Measurements from ENCODE around the gene EPHB1.
"Not testable (repeated sequence)": the region's sequence is repeated elsewhere in the genome, so short reads cannot be mapped to it uniquely, and the experiment has no call there.

EPHB1 gene

GRCh38 chr3:134971306-134971705, 176.2 kb downstream of the EPHB1 start:
- Histone ChIP-seq H3K4me1 (ENCODE audit: control insufficient read depth in 5 of 5, insufficient read depth in 5 of 5, low read length in 5 of 5) (peaks cover 0 to 3% (median 0%) of the 10 kb centered on the region in 5 donors), H3K36me3 (ENCODE audit: control insufficient read depth in 5 of 5, insufficient read depth in 5 of 5, low read length in 5 of 5) (no peaks in the 10 kb centered on the region), H3K27ac (ENCODE audit: low read depth, low read length) (no peak overlapping the region), H3K9me3 (ENCODE audit: control insufficient read depth in 5 of 5, low read length in 5 of 5) (peaks cover 0 to 3% (median 0%) of the 10 kb centered on the region in 5 donors), H3K9ac (ENCODE audit: low read length in 5 of 5) (no peak overlapping the region), H3K27me3 (ENCODE audit: control insufficient read depth in 5 of 5, insufficient read depth in 4 of 5, low read length in 5 of 5) (no peaks in the 10 kb centered on the region), H3K4me3 (ENCODE audit: low read depth in 1 of 5, low read length in 5 of 5) (no peak overlapping the region)

GRCh38 chr3:134971907-134972306, 176.8 kb downstream of the EPHB1 start:
- H3K4me3 ChIP-seq (ENCODE audit: low read depth in 1 of 5, low read length in 5 of 5); H3K36me3 ChIP-seq (ENCODE audit: control insufficient read depth in 5 of 5, insufficient read depth in 5 of 5, low read length in 5 of 5); H3K4me1 ChIP-seq (ENCODE audit: control insufficient read depth in 5 of 5, insufficient read depth in 5 of 5, low read length in 5 of 5); H3K9ac ChIP-seq (ENCODE audit: low read length in 5 of 5); H3K27ac ChIP-seq (ENCODE audit: low read depth, low read length); H3K9me3 ChIP-seq (ENCODE audit: control insufficient read depth in 5 of 5, low read length in 5 of 5); H3K27me3 ChIP-seq (ENCODE audit: control insufficient read depth in 5 of 5, insufficient read depth in 4 of 5, low read length in 5 of 5): not testable (repeated sequence)

- no peaks in the 10 kb centered on the region for H3K36me3 ChIP-seq (ENCODE audit: control insufficient read depth in 5 of 5, insufficient read depth in 5 of 5, low read length in 5 of 5)
- peaks cover 0 to 3% (median 0%) of the 10 kb centered on the region in 5 donors for H3K9me3 ChIP-seq (ENCODE audit: control insufficient read depth in 5 of 5, low read length in 5 of 5)
- H3K9ac ChIP-seq (ENCODE audit: low read length in 5 of 5): no peak overlapping the region
- H3K4me3 ChIP-seq (ENCODE audit: low read depth in 1 of 5, low read length in 5 of 5): no peak overlapping the region
- H3K27ac ChIP-seq (ENCODE audit: low read depth, low read length): no peak overlapping the region
- no peaks in the 10 kb centered on the region for H3K27me3 ChIP-seq (ENCODE audit: control insufficient read depth in 5 of 5, insufficient read depth in 4 of 5, low read length in 5 of 5)
- H3K4me1 ChIP-seq (ENCODE audit: control insufficient read depth in 5 of 5, insufficient read depth in 5 of 5, low read length in 5 of 5): peaks cover 0 to 3% (median 0%) of the 10 kb centered on the region in 5 donors
These were observed 177.9 kb downstream of the EPHB1 start for GRCh38 chr3:134972836-134973455.

- Histone ChIP-seq H3K27ac (ENCODE audit: low read depth, low read length) (no peak overlapping the region), H3K36me3 (ENCODE audit: control insufficient read depth in 5 of 5, insufficient read depth in 5 of 5, low read length in 5 of 5) (no peaks in the 10 kb centered on the region), H3K9ac (ENCODE audit: low read length in 5 of 5) (no peak overlapping the region)
These were observed 179.6 kb downstream of the EPHB1 start for GRCh38 chr3:134974624-134975023.

GRCh38 chr3:134976948-134977347, 181.9 kb downstream of the EPHB1 start:
- H3K27ac ChIP-seq (ENCODE audit: low read depth, low read length): no peak overlapping the region
- H3K36me3 ChIP-seq (ENCODE audit: control insufficient read depth in 5 of 5, insufficient read depth in 5 of 5, low read length in 5 of 5): no peaks in the 10 kb centered on the region
- H3K9ac ChIP-seq (ENCODE audit: low read length in 5 of 5): no peak overlapping the region
- no peaks in the 10 kb centered on the region for H3K27me3 ChIP-seq (ENCODE audit: control insufficient read depth in 5 of 5, insufficient read depth in 4 of 5, low read length in 5 of 5)
- H3K4me1 ChIP-seq (ENCODE audit: control insufficient read depth in 5 of 5, insufficient read depth in 5 of 5, low read length in 5 of 5): peaks cover 0 to 3% (median 0%) of the 10 kb centered on the region in 5 donors
- no peak overlapping the region for H3K4me3 ChIP-seq (ENCODE audit: low read depth in 1 of 5, low read length in 5 of 5)
- H3K9me3 ChIP-seq (ENCODE audit: control insufficient read depth in 5 of 5, low read length in 5 of 5): peaks cover 0 to 4% (median 0%) of the 10 kb centered on the region in 5 donors

More at GRCh38 chr3:134974624-134975023, 179.6 kb downstream of the EPHB1 start:
- H3K4me3 ChIP-seq (ENCODE audit: low read depth in 1 of 5, low read length in 5 of 5): no peak overlapping the region
- peaks cover 0 to 3% (median 0%) of the 10 kb centered on the region in 5 donors for H3K4me1 ChIP-seq (ENCODE audit: control insufficient read depth in 5 of 5, insufficient read depth in 5 of 5, low read length in 5 of 5)
- no peaks in the 10 kb centered on the region for H3K27me3 ChIP-seq (ENCODE audit: control insufficient read depth in 5 of 5, insufficient read depth in 4 of 5, low read length in 5 of 5)
- H3K9me3 ChIP-seq (ENCODE audit: control insufficient read depth in 5 of 5, low read length in 5 of 5): no peaks in the 10 kb centered on the region

GRCh38 chr3:134978658-134979057, 183.6 kb downstream of the EPHB1 start:
- H3K36me3 ChIP-seq (ENCODE audit: control insufficient read depth in 5 of 5, insufficient read depth in 5 of 5, low read length in 5 of 5): no peaks in the 10 kb centered on the region
- H3K4me1 ChIP-seq (ENCODE audit: control insufficient read depth in 5 of 5, insufficient read depth in 5 of 5, low read length in 5 of 5): peaks cover 0 to 3% (median 0%) of the 10 kb centered on the region in 5 donors
- no peak overlapping the region for H3K4me3 ChIP-seq (ENCODE audit: low read depth in 1 of 5, low read length in 5 of 5)
- no peak overlapping the region for H3K9ac ChIP-seq (ENCODE audit: low read length in 5 of 5)
- no peak overlapping the region for H3K27ac ChIP-seq (ENCODE audit: low read depth, low read length)
- H3K9me3 ChIP-seq (ENCODE audit: control insufficient read depth in 5 of 5, low read length in 5 of 5): peaks cover 0 to 4% (median 0%) of the 10 kb centered on the region in 5 donors
- no peaks in the 10 kb centered on the region for H3K27me3 ChIP-seq (ENCODE audit: control insufficient read depth in 5 of 5, insufficient read depth in 4 of 5, low read length in 5 of 5)

GRCh38 chr3:134985864-134986715, 191.0 kb downstream of the EPHB1 start:
- Histone ChIP-seq H3K27ac (ENCODE audit: low read depth, low read length) (no peak overlapping the region), H3K36me3 (ENCODE audit: control insufficient read depth in 5 of 5, insufficient read depth in 5 of 5, low read length in 5 of 5) (no peaks in the 10 kb centered on the region), H3K9ac (ENCODE audit: low read length in 5 of 5) (no peak overlapping the region), H3K4me1 (ENCODE audit: control insufficient read depth in 5 of 5, insufficient read depth in 5 of 5, low read length in 5 of 5) (no peaks in the 10 kb centered on the region), H3K9me3 (ENCODE audit: control insufficient read depth in 5 of 5, low read length in 5 of 5) (no peaks in the 10 kb centered on the region), H3K4me3 (ENCODE audit: low read depth in 1 of 5, low read length in 5 of 5) (no peak overlapping the region), H3K27me3 (ENCODE audit: control insufficient read depth in 5 of 5, insufficient read depth in 4 of 5, low read length in 5 of 5) (no peaks in the 10 kb centered on the region)

- Histone ChIP-seq H3K4me3 (ENCODE audit: low read depth in 1 of 5, low read length in 5 of 5) (no peak overlapping the region), H3K9me3 (ENCODE audit: control insufficient read depth in 5 of 5, low read length in 5 of 5) (no peaks in the 10 kb centered on the region), H3K27ac (ENCODE audit: low read depth, low read length) (no peak overlapping the region), H3K36me3 (ENCODE audit: control insufficient read depth in 5 of 5, insufficient read depth in 5 of 5, low read length in 5 of 5) (no peaks in the 10 kb centered on the region), H3K4me1 (ENCODE audit: control insufficient read depth in 5 of 5, insufficient read depth in 5 of 5, low read length in 5 of 5) (peaks cover 0 to 14% (median 9%) of the 10 kb centered on the region in 5 donors), H3K9ac (ENCODE audit: low read length in 5 of 5) (no peak overlapping the region), H3K27me3 (ENCODE audit: control insufficient read depth in 5 of 5, insufficient read depth in 4 of 5, low read length in 5 of 5) (no peaks in the 10 kb centered on the region)
These were observed 193.6 kb downstream of the EPHB1 start for GRCh38 chr3:134988666-134989065.

GRCh38 chr3:134991003-134991402, 195.9 kb downstream of the EPHB1 start:
- H3K27ac ChIP-seq (ENCODE audit: low read depth, low read length): no peak overlapping the region

GRCh38 chr3:134991472-134992010, 196.5 kb downstream of the EPHB1 start:
- H3K4me3 ChIP-seq (ENCODE audit: low read depth in 1 of 5, low read length in 5 of 5): no peak overlapping the region
- no peak overlapping the region for H3K9ac ChIP-seq (ENCODE audit: low read length in 5 of 5)
- no peaks in the 10 kb centered on the region for H3K27me3 ChIP-seq (ENCODE audit: control insufficient read depth in 5 of 5, insufficient read depth in 4 of 5, low read length in 5 of 5)
- no peaks in the 10 kb centered on the region for H3K9me3 ChIP-seq (ENCODE audit: control insufficient read depth in 5 of 5, low read length in 5 of 5)
- no peaks in the 10 kb centered on the region for H3K36me3 ChIP-seq (ENCODE audit: control insufficient read depth in 5 of 5, insufficient read depth in 5 of 5, low read length in 5 of 5)
- H3K4me1 ChIP-seq (ENCODE audit: control insufficient read depth in 5 of 5, insufficient read depth in 5 of 5, low read length in 5 of 5): peaks cover 0 to 14% (median 9%) of the 10 kb centered on the region in 5 donors
- H3K27ac ChIP-seq (ENCODE audit: low read depth, low read length): no peak overlapping the region

More at GRCh38 chr3:134991003-134991402, 195.9 kb downstream of the EPHB1 start:
- no peak overlapping the region for H3K4me3 ChIP-seq (ENCODE audit: low read depth in 1 of 5, low read length in 5 of 5)
- no peak overlapping the region for H3K9ac ChIP-seq (ENCODE audit: low read length in 5 of 5)
- peaks cover 0 to 14% (median 9%) of the 10 kb centered on the region in 5 donors for H3K4me1 ChIP-seq (ENCODE audit: control insufficient read depth in 5 of 5, insufficient read depth in 5 of 5, low read length in 5 of 5)
- H3K9me3 ChIP-seq (ENCODE audit: control insufficient read depth in 5 of 5, low read length in 5 of 5): no peaks in the 10 kb centered on the region
- no peaks in the 10 kb centered on the region for H3K27me3 ChIP-seq (ENCODE audit: control insufficient read depth in 5 of 5, insufficient read depth in 4 of 5, low read length in 5 of 5)
- no peaks in the 10 kb centered on the region for H3K36me3 ChIP-seq (ENCODE audit: control insufficient read depth in 5 of 5, insufficient read depth in 5 of 5, low read length in 5 of 5)

Measured in subcutaneous abdominal adipose tissue (tissue), 5 donors.